ENCODE measurements around the gene HOXC11. TPM values are rescaled to one million over a fixed set of nuclear protein-coding genes. Genes with fewer than 3 reads are reported as not detected.

The HOXC11 gene
- total and polyA plus RNA-seq, 2 donors (not counting 1 experiment from before 2014, with no cell fraction given), result not detected

DNA sequence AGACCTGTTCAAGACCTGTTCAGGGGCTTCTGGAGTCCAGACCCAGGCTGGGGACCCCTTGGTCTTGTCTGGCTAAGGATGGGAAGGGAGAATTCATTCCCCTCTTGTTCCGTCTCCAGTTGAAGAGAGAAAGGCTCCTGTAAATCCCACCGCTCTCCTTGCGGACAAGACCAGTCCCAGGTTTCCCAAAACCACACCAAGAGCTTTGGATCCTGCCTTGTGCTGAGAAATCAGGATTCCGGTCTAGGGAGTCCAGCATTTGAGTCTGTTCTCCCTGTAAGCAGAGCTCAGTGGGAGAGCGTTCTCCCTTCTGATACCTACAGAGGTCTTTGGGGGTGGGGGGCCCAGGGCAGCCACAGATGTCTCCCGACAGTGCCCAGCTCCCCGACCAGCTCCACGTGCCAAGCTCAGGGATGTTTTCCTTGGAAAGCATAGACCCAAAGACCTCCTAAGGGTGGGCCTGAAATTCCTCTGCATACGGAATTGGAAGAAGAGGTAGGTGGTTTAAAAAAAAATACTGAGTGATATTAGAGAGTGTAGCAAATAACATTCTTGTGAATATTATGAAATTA lies 32.4 kb upstream of the HOXC11 start:
- Histone ChIP-seq H3K4me2 (replicated peaks; ENCODE audit: low read depth, low read length, poor library complexity, severe bottlenecking) (no peak overlapping the region), H3K27me3 (replicated peaks in 1 of 4; ENCODE audit: control extremely low read depth in 1 of 4, control insufficient read depth in 3 of 4, insufficient read depth in 4 of 4, low read length in 3 of 4) (peaks cover 0 to 85% (median 78%) of the 10 kb centered on the region in 4 experiments), H2AFZ (ENCODE audit: insufficient read depth, low read depth, low read length, poor library complexity, severe bottlenecking) (no peak overlapping the region), H3K9ac (ENCODE audit: low read length) (no peak overlapping the region), H4K20me1 (ENCODE audit: control insufficient read depth, insufficient read depth, low read length, poor library complexity, severe bottlenecking) (no peaks in the 10 kb centered on the region), H3K4me1 (ENCODE audit: control insufficient read depth in 2 of 2, insufficient read depth in 2 of 2, low read length in 2 of 2) (peaks cover 7 to 24% of the 10 kb centered on the region in 2 donors), H3K79me2 (ENCODE audit: control insufficient read depth, insufficient read depth, low read length) (no peaks in the 10 kb centered on the region), H3K36me3 (replicated peaks in 1 of 2; ENCODE audit: control extremely low read depth in 1 of 2, control insufficient read depth in 1 of 2, extremely low read depth in 1 of 2, insufficient read depth in 2 of 2, low read length in 1 of 2) (no peaks in the 10 kb centered on the region), H3K4me3 (ENCODE audit: control extremely low read depth in 1 of 5, extremely low read depth in 1 of 5, insufficient read depth in 1 of 5, low read depth in 2 of 5, low read length in 4 of 5) (no peak overlapping the region), H3K9me3 (ENCODE audit: control extremely low read depth in 1 of 3, control insufficient read depth in 2 of 3, insufficient read depth in 1 of 3, low read length in 2 of 3) (peaks cover 0 to 50% (median 1%) of the 10 kb centered on the region in 3 donors), H3K27ac (ENCODE audit: low read length in 2 of 2) (no peak overlapping the region)
- CTCF ChIA-PET, result no interaction called here
- ATAC-seq (ENCODE audit: low read depth) (no peak), DNase-seq (no peak)
- 16% methylated on average over 5 of the region's 9 CpGs for WGBS (ENCODE audit: insufficient coverage)
- POLR2A ChIA-PET, result no interaction called here
- TF ChIP-seq, protein P1, sequence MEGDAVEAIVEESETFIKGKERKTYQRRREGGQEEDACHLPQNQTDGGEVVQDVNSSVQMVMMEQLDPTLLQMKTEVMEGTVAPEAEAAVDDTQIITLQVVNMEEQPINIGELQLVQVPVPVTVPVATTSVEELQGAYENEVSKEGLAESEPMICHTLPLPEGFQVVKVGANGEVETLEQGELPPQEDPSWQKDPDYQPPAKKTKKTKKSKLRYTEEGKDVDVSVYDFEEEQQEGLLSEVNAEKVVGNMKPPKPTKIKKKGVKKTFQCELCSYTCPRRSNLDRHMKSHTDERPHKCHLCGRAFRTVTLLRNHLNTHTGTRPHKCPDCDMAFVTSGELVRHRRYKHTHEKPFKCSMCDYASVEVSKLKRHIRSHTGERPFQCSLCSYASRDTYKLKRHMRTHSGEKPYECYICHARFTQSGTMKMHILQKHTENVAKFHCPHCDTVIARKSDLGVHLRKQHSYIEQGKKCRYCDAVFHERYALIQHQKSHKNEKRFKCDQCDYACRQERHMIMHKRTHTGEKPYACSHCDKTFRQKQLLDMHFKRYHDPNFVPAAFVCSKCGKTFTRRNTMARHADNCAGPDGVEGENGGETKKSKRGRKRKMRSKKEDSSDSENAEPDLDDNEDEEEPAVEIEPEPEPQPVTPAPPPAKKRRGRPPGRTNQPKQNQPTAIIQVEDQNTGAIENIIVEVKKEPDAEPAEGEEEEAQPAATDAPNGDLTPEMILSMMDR (IDR thresholded peaks at IDR 0.05), result no peak
- TF ChIP-seq EZH2 (IDR thresholded peaks at IDR 0.05; ENCODE audit: borderline replicate concordance, insufficient read depth, low read depth, low read length, poor library complexity, severe bottlenecking), result no peak
- intact Hi-C loops (cut with micrococcal nuclease), result loop anchor here (5.0 kb wide), 1 partner anchor 47 kb away; the partner anchor contains the start of gene HOXC10
- Mint-ChIP-seq H3K9me3 (ENCODE audit: insufficient read depth) (no peaks in the 10 kb centered on the region), H3K4me1 (peaks cover 3% of the 10 kb centered on the region), H3K4me3 (no peak overlapping the region), H3K27ac (no peak overlapping the region), H3K27me3 (peaks cover 76% of the 10 kb centered on the region)

DNA sequence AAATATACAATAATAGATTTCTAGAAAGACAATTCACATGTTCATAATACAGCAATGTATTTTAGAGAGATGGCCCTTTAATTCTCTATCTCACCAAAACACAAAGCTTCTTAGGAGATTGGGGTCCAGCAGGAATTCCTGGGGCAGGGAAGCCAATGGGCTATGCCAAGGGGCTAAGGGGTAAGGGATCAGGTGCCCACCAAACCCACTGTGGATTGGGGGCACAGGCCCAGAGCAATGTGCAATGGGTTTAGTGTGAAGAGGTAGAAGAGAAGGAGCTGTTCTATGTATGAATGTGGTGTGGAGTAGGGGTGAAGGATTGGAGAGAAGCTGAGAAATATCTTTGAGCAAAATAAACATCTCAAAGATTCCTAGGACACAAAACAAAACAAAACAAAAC lies 31.7 kb upstream of the HOXC11 start:
- no peak overlapping the region for H3K9ac ChIP-seq (ENCODE audit: low read length)
- intact Hi-C loops (cut with micrococcal nuclease), result loop anchor here (5.0 kb wide), 1 partner anchor 46 kb away; the partner anchor contains the start of gene HOXC10
- TF ChIP-seq, protein P1 (IDR thresholded peaks at IDR 0.05), result no peak
- TF ChIP-seq EZH2 (IDR thresholded peaks at IDR 0.05; ENCODE audit: borderline replicate concordance, insufficient read depth, low read depth, low read length, poor library complexity, severe bottlenecking), result no peak
- H3K27ac Mint-ChIP-seq, result no peak overlapping the region
- no peak overlapping the region for H3K4me3 ChIP-seq (ENCODE audit: control extremely low read depth in 1 of 5, extremely low read depth in 1 of 5, insufficient read depth in 1 of 5, low read depth in 2 of 5, low read length in 4 of 5)
- H3K79me2 ChIP-seq (ENCODE audit: control insufficient read depth, insufficient read depth, low read length), result no peaks in the 10 kb centered on the region
- peaks cover 76% of the 10 kb centered on the region for H3K27me3 Mint-ChIP-seq
- ATAC-seq (ENCODE audit: low read depth) (no peak), DNase-seq (no peak)
- H3K36me3 ChIP-seq (replicated peaks in 1 of 2; ENCODE audit: control extremely low read depth in 1 of 2, control insufficient read depth in 1 of 2, extremely low read depth in 1 of 2, insufficient read depth in 2 of 2, low read length in 1 of 2), result no peaks in the 10 kb centered on the region
- ChIA-PET POLR2A (no interaction called here), CTCF (interaction anchor here (0.8 kb wide), 1 partner anchor 65 kb away, joined by 3 read pairs; no protein-coding TSS in a partner anchor)
- H4K20me1 ChIP-seq (ENCODE audit: control insufficient read depth, insufficient read depth, low read length, poor library complexity, severe bottlenecking), result no peaks in the 10 kb centered on the region
- peaks cover 0 to 86% (median 80%) of the 10 kb centered on the region in 4 experiments for H3K27me3 ChIP-seq (replicated peaks in 1 of 4; ENCODE audit: control extremely low read depth in 1 of 4, control insufficient read depth in 3 of 4, insufficient read depth in 4 of 4, low read length in 3 of 4)
- peaks cover 4 to 20% of the 10 kb centered on the region in 2 donors for H3K4me1 ChIP-seq (ENCODE audit: control insufficient read depth in 2 of 2, insufficient read depth in 2 of 2, low read length in 2 of 2)
- H3K4me3 Mint-ChIP-seq, result no peak overlapping the region
- H3K9me3 ChIP-seq (ENCODE audit: control extremely low read depth in 1 of 3, control insufficient read depth in 2 of 3, insufficient read depth in 1 of 3, low read length in 2 of 3), result peaks cover 0 to 47% (median 1%) of the 10 kb centered on the region in 3 donors
- no peaks in the 10 kb centered on the region for H3K4me1 Mint-ChIP-seq
- no peak overlapping the region for H3K27ac ChIP-seq (ENCODE audit: low read length in 2 of 2)
- H3K9me3 Mint-ChIP-seq (ENCODE audit: insufficient read depth), result no peaks in the 10 kb centered on the region
- no peak overlapping the region for H3K4me2 ChIP-seq (replicated peaks; ENCODE audit: low read depth, low read length, poor library complexity, severe bottlenecking)
- no peak overlapping the region for H2AFZ ChIP-seq (ENCODE audit: insufficient read depth, low read depth, low read length, poor library complexity, severe bottlenecking)
